AG09319 (cell line): ENCODE data around the gene BPIFB3.

Experiments used
- DNase-seq: peaks from one replicate; pipeline ENCODE4 v3.0.0-alpha.2; 2010; ENCODE audit warnings: low read depth; ENCODE audit errors: extremely low read depth
- TF ChIP-seq, protein P1 (sequence below): IDR thresholded peaks from 2 replicates; pipeline ENCODE4 v1.5.1; 2011; ENCODE audit warnings: low read depth, mild to moderate bottlenecking, inconsistent platforms, low read length, moderate library complexity

BPIFB3 gene

DNA sequence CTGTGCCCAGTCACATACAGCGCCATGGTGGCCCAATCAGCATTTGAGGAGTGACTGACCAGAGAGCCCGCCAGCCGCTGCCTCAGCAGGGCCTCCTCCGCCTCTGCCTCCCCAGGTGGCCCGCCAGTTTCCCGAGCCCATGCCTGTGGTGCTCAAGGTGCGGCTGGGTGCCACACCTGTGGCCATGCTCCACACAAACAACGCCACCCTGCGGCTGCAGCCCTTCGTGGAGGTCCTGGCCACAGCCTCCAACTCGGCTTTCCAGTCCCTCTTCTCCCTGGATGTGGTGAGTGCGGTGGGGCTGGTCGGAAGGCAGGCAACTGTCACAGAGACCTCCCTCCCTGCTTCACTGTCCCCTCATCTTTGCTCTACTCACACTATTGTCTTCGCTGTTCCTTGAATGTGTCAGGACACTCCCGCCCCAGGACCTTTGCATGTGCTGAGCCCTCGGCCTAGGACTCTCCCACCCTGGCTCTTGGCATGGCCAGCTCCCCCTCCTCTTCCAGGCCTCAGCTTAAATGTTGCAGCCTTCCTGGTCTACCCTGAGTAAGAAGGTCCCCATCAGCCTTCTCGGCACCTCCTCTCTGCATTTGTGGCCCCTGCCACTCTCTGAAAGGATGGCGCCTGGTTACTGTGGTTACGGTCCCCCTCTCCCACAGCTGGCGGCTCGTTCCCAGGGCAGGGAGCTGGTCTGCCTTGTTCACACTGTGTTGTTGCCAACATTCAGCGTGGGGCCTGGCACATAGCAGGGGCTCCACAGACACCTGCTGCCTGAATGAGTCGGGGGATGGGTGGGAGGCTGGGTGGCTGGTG, 34.0 kb upstream of the BPIFB3 start:
- no peak for DNase-seq
- TF ChIP-seq, protein P1, sequence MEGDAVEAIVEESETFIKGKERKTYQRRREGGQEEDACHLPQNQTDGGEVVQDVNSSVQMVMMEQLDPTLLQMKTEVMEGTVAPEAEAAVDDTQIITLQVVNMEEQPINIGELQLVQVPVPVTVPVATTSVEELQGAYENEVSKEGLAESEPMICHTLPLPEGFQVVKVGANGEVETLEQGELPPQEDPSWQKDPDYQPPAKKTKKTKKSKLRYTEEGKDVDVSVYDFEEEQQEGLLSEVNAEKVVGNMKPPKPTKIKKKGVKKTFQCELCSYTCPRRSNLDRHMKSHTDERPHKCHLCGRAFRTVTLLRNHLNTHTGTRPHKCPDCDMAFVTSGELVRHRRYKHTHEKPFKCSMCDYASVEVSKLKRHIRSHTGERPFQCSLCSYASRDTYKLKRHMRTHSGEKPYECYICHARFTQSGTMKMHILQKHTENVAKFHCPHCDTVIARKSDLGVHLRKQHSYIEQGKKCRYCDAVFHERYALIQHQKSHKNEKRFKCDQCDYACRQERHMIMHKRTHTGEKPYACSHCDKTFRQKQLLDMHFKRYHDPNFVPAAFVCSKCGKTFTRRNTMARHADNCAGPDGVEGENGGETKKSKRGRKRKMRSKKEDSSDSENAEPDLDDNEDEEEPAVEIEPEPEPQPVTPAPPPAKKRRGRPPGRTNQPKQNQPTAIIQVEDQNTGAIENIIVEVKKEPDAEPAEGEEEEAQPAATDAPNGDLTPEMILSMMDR: no peak

DNA sequence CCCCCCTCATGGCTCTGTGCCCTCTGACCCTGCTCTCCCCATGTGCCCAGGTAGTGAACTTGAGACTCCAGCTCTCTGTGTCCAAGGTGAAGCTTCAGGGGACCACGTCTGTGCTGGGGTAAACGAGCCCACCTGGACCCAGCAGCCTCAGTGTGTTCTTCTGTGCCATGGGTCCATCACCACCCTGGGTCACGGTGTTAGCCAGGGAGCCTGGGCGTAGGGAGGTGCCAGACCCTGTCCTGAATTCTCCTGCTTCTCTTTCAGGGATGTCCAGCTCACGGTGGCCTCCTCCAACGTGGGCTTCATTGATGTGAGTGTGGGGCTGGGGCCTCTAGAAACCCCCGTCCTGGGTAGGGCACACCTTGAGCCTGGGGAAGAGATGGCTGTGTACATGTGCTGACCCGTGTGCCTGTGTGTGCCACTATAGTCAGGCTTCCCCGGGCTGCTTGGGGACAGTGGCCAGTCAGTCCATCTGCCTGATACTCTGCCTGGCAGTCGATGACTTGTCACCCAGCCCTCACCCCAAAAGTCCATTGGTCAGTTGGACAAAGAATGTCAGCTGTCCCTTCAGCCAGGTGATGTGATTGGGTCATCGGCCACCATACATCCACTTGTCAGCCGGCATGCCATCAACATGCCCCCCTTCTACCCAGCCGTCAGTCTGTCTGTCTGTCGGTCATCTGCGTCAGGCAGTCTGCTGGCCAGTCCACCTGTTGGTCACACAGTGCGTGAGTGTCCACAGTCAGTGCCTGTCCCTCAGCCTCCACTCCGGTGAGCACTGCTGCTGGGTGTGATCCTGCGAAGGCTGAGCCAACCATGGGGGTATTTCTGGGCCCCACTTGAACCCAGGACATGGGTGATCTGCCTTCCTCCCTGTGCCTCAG, 33.2 kb upstream of the BPIFB3 start:
- DNase-seq: no peak
- TF ChIP-seq, protein P1: no peak

DNA sequence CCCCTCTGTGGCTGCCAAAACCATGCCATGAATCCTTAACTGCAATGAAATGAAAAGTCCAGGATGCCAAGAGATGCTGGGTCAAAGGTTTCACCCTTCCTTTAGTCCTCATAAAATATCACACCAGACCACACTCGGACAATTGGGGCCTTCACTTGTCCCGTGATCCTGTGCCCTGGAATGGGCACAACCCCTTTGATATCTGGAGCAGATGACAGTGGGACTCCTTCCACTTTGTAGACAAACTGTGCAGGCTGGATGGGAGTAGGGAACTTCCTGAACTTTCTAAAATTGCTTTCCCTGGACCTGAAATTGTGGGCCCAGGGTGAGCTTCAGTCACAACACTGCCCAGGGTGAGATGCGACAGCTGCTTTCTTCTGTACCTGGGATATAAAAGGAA, 31.8 kb upstream of the BPIFB3 start:
- no peak for DNase-seq
- TF ChIP-seq, protein P1: no peak

GRCh38 chr20:33022289-33022688, 31.4 kb upstream of the BPIFB3 start:
- TF ChIP-seq, protein P1: no peak
- DNase-seq: no peak

DNA sequence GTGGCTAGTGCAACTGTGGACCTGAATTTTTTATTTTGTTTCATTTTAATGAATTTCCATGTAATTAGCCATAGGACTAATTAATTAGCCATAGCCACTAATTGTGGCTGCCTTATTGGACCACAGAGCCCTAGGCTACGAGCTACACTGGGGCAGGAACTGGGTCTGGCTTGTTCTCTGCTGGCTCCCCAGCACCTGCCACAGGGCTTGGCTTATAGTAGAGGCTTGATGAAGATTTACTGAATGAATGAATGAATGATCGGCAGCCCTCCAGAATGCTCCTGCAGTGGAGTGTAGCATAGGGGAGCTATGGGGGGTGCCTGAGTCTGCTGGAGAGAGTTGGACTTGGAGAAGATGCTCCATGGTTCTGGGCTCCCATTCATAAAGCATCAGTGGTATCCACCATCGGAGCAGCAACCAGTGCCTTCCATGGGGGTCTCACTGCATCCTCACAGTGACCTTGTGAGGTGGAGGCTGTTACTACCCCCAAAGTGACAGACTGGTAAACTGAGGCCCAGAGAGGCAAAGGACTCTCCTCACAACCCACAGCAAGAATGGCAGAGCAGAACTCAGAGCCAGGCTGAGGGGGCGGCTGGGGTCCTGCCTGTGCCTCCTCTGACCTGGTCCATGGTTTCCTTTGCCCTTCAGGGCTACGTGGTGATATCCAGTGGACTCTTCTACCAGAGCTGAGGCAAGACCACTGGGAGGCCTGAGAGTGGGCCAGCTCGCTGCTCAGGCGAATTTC, 30.8 kb upstream of the BPIFB3 start:
- no peak for DNase-seq
- TF ChIP-seq, protein P1: no peak

- TF ChIP-seq, protein P1: no peak
- DNase-seq: no peak
These were observed 30.1 kb upstream of the BPIFB3 start for GRCh38 chr20:33023439-33024242.
